HEK293 (cell line): ENCODE data around the gene VAT1L.

Source experiments
- CTCF ChIA-PET: fragments of 350-600 bp; formaldehyde crosslinking; extraction: SDS; loops from one replicate; lab custom pipeline; 2021; ENCODE audit warnings: antibody characterized with exemption; lab: Yijun Ruan, JAX
- POLR2A ChIA-PET: fragments of 300-600 bp; formaldehyde crosslinking; extraction: SDS; loops from one replicate; lab custom pipeline; 2020; ENCODE audit warnings: antibody characterized with exemption, inconsistent platforms; lab: Yijun Ruan, JAX
- H3K27ac ChIP-seq: fragments of 200-500 bp; sonication (Bioruptor generic); 2 replicates; pipeline ENCODE4 v1.5.1; 2014; ENCODE audit warnings: low read depth, low read length, control low read depth, inconsistent platforms; ENCODE audit errors: extremely low read depth
- H3K36me3 ChIP-seq, 2 experiments: fragments of 200-500 bp in 1 of 2; sonication (Bioruptor generic) in 1 of 2; 1 replicate in 1 of 2; 2 replicates in 1 of 2; pipeline ENCODE4 v1.5.1; 2014 to 2017; ENCODE audit warnings: inconsistent platforms in 2 of 2, low read length in 2 of 2; ENCODE audit not compliant: control insufficient read depth in 2 of 2, insufficient read depth in 1 of 2
- H3K4me1 ChIP-seq: fragments of 200-500 bp; sonication (Bioruptor generic); 2 replicates; pipeline ENCODE4 v1.5.1; 2014; ENCODE audit warnings: mild to moderate bottlenecking, low read length, inconsistent platforms; ENCODE audit not compliant: control insufficient read depth, insufficient read depth
- H3K4me3 ChIP-seq: 2 replicates; pipeline ENCODE4 v1.5.1; 2011; ENCODE audit warnings: low read depth, mild to moderate bottlenecking, control low read depth, low read length, moderate library complexity
- H3K9me3 ChIP-seq: fragments of 200-500 bp; sonication (Bioruptor generic); 2 replicates; pipeline ENCODE4 v1.5.1; 2014; ENCODE audit warnings: low read depth, low read length, inconsistent platforms; ENCODE audit not compliant: control insufficient read depth, insufficient read depth
- FEZF1 ChIP-seq: fragments of 450-650 bp; formaldehyde crosslinking; IDR thresholded peaks from 2 replicates; pipeline ENCODE4 v1.5.1; 2016; ENCODE audit warnings: missing biosample characterization, missing genetic modification characterization
- ZBTB10 ChIP-seq: fragments of 450-650 bp; formaldehyde crosslinking; IDR thresholded peaks from 2 replicates; pipeline ENCODE4 v1.5.1; 2016; ENCODE audit warnings: missing biosample characterization, missing genetic modification characterization
- ZBTB44 ChIP-seq: fragments of 450-650 bp; IDR thresholded peaks from 2 replicates; pipeline ENCODE4 v1.5.1; 2018; ENCODE audit warnings: missing biosample characterization, mild to moderate bottlenecking, missing genetic modification characterization
- ZNF23 ChIP-seq: fragments of 450-650 bp; formaldehyde crosslinking; IDR thresholded peaks from 2 replicates; pipeline ENCODE4 v1.5.1; 2016; ENCODE audit warnings: missing biosample characterization, missing genetic modification characterization, borderline replicate concordance
- ZNF274 ChIP-seq, 2 experiments: fragments of 200-500 bp in 1 of 2; fragments of 450-650 bp in 1 of 2; sonication (Bioruptor generic) in 1 of 2; formaldehyde crosslinking in 1 of 2; IDR thresholded peaks; 2 replicates each; pipeline versions ENCODE4 v1.5.1 to v1.6.1; 2014 to 2016; ENCODE audit warnings: borderline replicate concordance in 1 of 2, inconsistent platforms in 1 of 2, low read length in 1 of 2, missing biosample characterization in 1 of 2, missing genetic modification characterization in 1 of 2
- ZNF350 ChIP-seq: fragments of 450-650 bp; formaldehyde crosslinking; IDR thresholded peaks from 2 replicates; pipeline ENCODE4 v1.5.0; 2017; ENCODE audit warnings: missing biosample characterization, mild to moderate bottlenecking, missing genetic modification characterization
- ZNF362 ChIP-seq: fragments of 450-650 bp; formaldehyde crosslinking; IDR thresholded peaks from 2 replicates; pipeline ENCODE4 v1.5.1; 2016; ENCODE audit warnings: missing biosample characterization, missing genetic modification characterization
- ZNF449 ChIP-seq: fragments of 450-650 bp; formaldehyde crosslinking; IDR thresholded peaks from 2 replicates; pipeline ENCODE4 v1.5.1; 2017; ENCODE audit warnings: missing biosample characterization, mild to moderate bottlenecking, missing genetic modification characterization, moderate library complexity
- ZNF571 ChIP-seq: fragments of 450-650 bp; formaldehyde crosslinking; IDR thresholded peaks from 2 replicates; pipeline ENCODE4 v1.5.0; 2017; ENCODE audit warnings: missing biosample characterization, missing genetic modification characterization
- ZNF707 ChIP-seq: fragments of 450-650 bp; formaldehyde crosslinking; IDR thresholded peaks from 2 replicates; pipeline ENCODE4 v1.5.1; 2016; ENCODE audit warnings: missing biosample characterization, missing genetic modification characterization
- TF ChIP-seq, protein P1 (sequence below): fragments of 450-650 bp; formaldehyde crosslinking; IDR thresholded peaks from 2 replicates; pipeline ENCODE4 v1.5.1; 2016; ENCODE audit warnings: missing biosample characterization, missing genetic modification characterization
- TF ChIP-seq, protein P2 (sequence below): fragments of 450-650 bp; formaldehyde crosslinking; IDR thresholded peaks from 2 replicates; pipeline ENCODE4 v1.5.1; 2016; ENCODE audit warnings: missing biosample characterization, missing genetic modification characterization, borderline replicate concordance

Gene VAT1L

GRCh38 chr16:77987810-77988209 is 199.4 kb downstream of the VAT1L start:
- ChIA-PET POLR2A (no interaction called here), CTCF (no interaction called here)
- Histone ChIP-seq H3K4me3 (no peak overlapping the region), H3K9me3 (no peaks in the 10 kb centered on the region), H3K36me3 (no peaks in the 10 kb centered on the region), H3K4me1 (peaks cover 2% of the 10 kb centered on the region; the same call in 1 of the 2 replicates), H3K27ac (no peak overlapping the region)
- TF ChIP-seq ZNF571 (tag by site-specific recombination) (no peak), ZNF707 (no peak), ZNF350 (no peak), ZNF449 (tag by site-specific recombination) (no peak), ZBTB44 (tag by site-specific recombination) (no peak), ZNF274 (IDR thresholded peaks at IDR 0.05; ENCODE audit: low read length) (no peak), ZNF274 (tag by site-specific recombination; IDR thresholded peaks at IDR 0.05; ENCODE audit: borderline replicate concordance) (no peak), ZNF23 (tag by site-specific recombination) (no peak), ZNF362 (tag by site-specific recombination) (no peak), FEZF1 (tag by site-specific recombination) (no peak)
- TF ChIP-seq, protein P1, sequence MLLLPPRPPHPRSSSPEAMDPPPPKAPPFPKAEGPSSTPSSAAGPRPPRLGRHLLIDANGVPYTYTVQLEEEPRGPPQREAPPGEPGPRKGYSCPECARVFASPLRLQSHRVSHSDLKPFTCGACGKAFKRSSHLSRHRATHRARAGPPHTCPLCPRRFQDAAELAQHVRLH, result no peak
- TF ChIP-seq, protein P2, sequence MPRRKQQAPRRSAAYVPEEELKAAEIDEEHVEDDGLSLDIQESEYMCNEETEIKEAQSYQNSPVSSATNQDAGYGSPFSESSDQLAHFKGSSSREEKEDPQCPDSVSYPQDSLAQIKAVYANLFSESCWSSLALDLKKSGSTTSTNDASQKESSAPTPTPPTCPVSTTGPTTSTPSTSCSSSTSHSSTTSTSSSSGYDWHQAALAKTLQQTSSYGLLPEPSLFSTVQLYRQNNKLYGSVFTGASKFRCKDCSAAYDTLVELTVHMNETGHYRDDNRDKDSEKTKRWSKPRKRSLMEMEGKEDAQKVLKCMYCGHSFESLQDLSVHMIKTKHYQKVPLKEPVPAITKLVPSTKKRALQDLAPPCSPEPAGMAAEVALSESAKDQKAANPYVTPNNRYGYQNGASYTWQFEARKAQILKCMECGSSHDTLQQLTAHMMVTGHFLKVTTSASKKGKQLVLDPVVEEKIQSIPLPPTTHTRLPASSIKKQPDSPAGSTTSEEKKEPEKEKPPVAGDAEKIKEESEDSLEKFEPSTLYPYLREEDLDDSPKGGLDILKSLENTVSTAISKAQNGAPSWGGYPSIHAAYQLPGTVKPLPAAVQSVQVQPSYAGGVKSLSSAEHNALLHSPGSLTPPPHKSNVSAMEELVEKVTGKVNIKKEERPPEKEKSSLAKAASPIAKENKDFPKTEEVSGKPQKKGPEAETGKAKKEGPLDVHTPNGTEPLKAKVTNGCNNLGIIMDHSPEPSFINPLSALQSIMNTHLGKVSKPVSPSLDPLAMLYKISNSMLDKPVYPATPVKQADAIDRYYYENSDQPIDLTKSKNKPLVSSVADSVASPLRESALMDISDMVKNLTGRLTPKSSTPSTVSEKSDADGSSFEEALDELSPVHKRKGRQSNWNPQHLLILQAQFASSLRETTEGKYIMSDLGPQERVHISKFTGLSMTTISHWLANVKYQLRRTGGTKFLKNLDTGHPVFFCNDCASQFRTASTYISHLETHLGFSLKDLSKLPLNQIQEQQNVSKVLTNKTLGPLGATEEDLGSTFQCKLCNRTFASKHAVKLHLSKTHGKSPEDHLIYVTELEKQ (tag by site-specific recombination), result no peak

GRCh38 chr16:77989846-77990245 is 201.5 kb downstream of the VAT1L start:
- CTCF ChIA-PET, result interaction anchor here (0.8 to 1.6 kb wide), 3 partner anchors 13 to 315 kb away, joined by 3 to 5 read pairs (median 4); no protein-coding TSS in a partner anchor
- H3K27ac ChIP-seq, result no peak overlapping the region
- H3K4me1 ChIP-seq, result peaks cover 2% of the 10 kb centered on the region; the same call in 1 of the 2 replicates
- H3K4me3 ChIP-seq, result no peak overlapping the region
- TF ChIP-seq ZBTB10 (tag by site-specific recombination), result no peak
- H3K36me3 ChIP-seq, result no peaks in the 10 kb centered on the region
- POLR2A ChIA-PET, result no interaction called here
- no peaks in the 10 kb centered on the region for H3K9me3 ChIP-seq
